ENCODE data around the gene PEX13.

DNA sequence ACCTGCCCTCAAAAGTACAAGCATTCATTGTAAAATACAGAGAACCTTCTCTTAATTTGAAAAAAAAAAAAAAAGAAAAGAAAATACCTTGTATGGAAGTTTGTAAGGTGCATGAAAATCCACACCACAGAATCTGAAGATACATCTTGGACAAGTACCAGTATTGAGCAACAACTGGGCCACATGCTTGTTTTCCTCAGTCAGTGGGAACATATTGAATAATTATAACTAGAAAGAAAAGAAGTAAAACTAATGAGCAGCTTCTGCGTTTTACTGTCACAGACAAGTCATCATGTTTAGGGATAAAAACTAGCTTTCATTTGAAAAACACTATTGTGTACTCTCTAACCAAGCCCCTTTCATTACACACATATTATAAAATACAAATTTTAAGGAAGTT, 5.8 kb upstream of the PEX13 start:
- TF ChIP-seq GATA1 (IDR thresholded peaks at IDR 0.05; ENCODE audit: low read depth, low read length) (no peak), POLR2A (IDR thresholded peaks at IDR 0.05; ENCODE audit: low read length) (no peak)

Measured in erythroblast (primary cell).